Measurements from ENCODE around the gene ABCB1.

The ABCB1 gene

DNA sequence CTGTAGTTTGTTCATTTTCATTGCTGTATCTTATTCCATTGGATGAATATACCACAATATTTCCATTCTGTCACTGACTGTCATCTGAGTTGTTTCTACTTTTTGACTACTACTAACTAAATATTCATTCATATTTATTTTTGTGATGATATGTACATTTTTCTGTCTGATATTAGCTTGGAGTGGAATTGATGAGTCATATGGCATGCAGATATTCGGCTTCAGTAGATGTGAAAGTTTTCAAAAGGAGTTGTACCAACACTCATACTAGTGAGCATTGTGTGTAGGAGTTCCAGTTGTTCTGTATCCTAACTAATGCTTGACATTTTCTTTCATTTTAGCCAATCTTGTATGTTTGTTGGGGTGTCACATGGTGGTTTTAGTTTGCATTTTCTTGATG, 35.2 kb upstream of the ABCB1 start:
- no peaks in the 10 kb centered on the region for H3K27me3 ChIP-seq (ENCODE audit: insufficient read depth, low read length)
- 0 out of 2 replicates have a peak, but pooled peaks cover 3% of the 10 kb centered on the region for H3K9me3 ChIP-seq (ENCODE audit: low read length)
- no peaks in the 10 kb centered on the region for H3K36me3 ChIP-seq (ENCODE audit: insufficient read depth, low read length)
- H3K4me1 ChIP-seq (ENCODE audit: insufficient read depth, low read length, severe bottlenecking), result no peaks in the 10 kb centered on the region
- H3K9ac ChIP-seq (ENCODE audit: low read length), result no peak overlapping the region
- no peaks in the 10 kb centered on the region for H3K79me2 ChIP-seq (ENCODE audit: insufficient read depth, low read length)
- H2AFZ ChIP-seq (ENCODE audit: low read length), result no peak overlapping the region
- H3F3A ChIP-seq (ENCODE audit: insufficient read depth, low read length), result 0 out of 2 replicates have a peak, but pooled peaks cover 3% of the 10 kb centered on the region
- no peaks in the 10 kb centered on the region for H4K20me1 ChIP-seq (ENCODE audit: insufficient read depth, low read length)
- H3K27ac ChIP-seq (ENCODE audit: low read depth, low read length, poor library complexity, severe bottlenecking), result no peak overlapping the region
- TF ChIP-seq, protein P1, sequence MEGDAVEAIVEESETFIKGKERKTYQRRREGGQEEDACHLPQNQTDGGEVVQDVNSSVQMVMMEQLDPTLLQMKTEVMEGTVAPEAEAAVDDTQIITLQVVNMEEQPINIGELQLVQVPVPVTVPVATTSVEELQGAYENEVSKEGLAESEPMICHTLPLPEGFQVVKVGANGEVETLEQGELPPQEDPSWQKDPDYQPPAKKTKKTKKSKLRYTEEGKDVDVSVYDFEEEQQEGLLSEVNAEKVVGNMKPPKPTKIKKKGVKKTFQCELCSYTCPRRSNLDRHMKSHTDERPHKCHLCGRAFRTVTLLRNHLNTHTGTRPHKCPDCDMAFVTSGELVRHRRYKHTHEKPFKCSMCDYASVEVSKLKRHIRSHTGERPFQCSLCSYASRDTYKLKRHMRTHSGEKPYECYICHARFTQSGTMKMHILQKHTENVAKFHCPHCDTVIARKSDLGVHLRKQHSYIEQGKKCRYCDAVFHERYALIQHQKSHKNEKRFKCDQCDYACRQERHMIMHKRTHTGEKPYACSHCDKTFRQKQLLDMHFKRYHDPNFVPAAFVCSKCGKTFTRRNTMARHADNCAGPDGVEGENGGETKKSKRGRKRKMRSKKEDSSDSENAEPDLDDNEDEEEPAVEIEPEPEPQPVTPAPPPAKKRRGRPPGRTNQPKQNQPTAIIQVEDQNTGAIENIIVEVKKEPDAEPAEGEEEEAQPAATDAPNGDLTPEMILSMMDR (IDR thresholded peaks at IDR 0.05; ENCODE audit: low read length), result no peak
- TF ChIP-seq EZH2 (IDR thresholded peaks at IDR 0.05; ENCODE audit: borderline replicate concordance, low read length), result no peak
- H3K9me2 ChIP-seq (ENCODE audit: low read depth, low read length), result no peaks in the 10 kb centered on the region
- no peak overlapping the region for H3K4me3 ChIP-seq (ENCODE audit: low read depth, low read length, poor library complexity, severe bottlenecking)
- H3K4me2 ChIP-seq (ENCODE audit: low read length), result no peak overlapping the region

DNA sequence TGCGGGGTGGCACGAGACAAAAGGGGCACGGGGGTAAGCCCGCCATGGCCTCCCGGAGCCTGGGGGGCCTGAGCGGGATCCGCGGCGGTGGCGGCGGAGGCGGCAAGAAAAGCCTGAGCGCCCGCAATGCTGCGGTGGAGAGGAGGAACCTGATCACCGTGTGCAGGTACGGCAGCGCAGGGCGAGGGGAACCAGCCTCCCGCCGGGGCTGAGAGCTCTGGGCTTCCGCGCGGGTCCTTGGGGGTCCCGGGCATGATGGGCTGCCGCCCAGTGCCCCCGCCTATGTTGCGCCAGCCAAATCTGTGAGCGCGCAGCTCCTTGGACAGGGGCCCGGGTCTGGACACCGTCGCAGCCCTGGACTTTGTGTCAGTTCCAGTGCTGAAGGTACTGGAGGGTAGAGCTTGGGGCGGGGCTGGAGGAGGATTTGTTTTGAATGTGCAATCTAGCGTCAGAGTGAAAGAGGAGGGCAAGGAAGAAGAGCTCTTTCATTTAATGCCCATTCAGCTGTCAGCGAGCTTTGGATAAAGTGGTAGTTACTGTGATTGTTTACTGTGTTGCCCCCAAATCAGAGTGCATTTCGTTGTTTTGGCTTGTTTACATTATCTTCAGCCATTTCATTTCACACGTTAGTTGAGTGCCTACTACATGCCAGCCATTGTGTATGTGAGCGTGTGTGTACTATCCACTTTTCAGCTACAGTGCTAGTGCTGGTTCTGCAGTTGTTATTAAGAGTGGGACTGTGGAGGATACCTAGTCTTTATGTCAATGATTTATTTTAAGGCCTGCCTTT, 28.3 kb upstream of the ABCB1 start:
- no peak for TF ChIP-seq EZH2 (IDR thresholded peaks at IDR 0.05; ENCODE audit: borderline replicate concordance, low read length)
- TF ChIP-seq, protein P1 (IDR thresholded peaks at IDR 0.05; ENCODE audit: low read length), result no peak
- Histone ChIP-seq H2AFZ (ENCODE audit: low read length) (no peak overlapping the region), H3K27ac (ENCODE audit: low read depth, low read length, poor library complexity, severe bottlenecking) (no peak overlapping the region), H3K9me3 (ENCODE audit: low read length) (no peaks in the 10 kb centered on the region), H4K20me1 (ENCODE audit: insufficient read depth, low read length) (no peaks in the 10 kb centered on the region), H3K4me3 (ENCODE audit: low read depth, low read length, poor library complexity, severe bottlenecking) (peak overlapping the region; percentile 63), H3F3A (ENCODE audit: insufficient read depth, low read length) (no peaks in the 10 kb centered on the region), H3K4me1 (ENCODE audit: insufficient read depth, low read length, severe bottlenecking) (no peaks in the 10 kb centered on the region), H3K36me3 (ENCODE audit: insufficient read depth, low read length) (no peaks in the 10 kb centered on the region), H3K9me2 (ENCODE audit: low read depth, low read length) (no peaks in the 10 kb centered on the region), H3K27me3 (ENCODE audit: insufficient read depth, low read length) (no peaks in the 10 kb centered on the region), H3K9ac (ENCODE audit: low read length) (peak overlapping the region; percentile 48; the same call in 1 of the 2 replicates), H3K4me2 (ENCODE audit: low read length) (peak overlapping the region; percentile 61), H3K79me2 (ENCODE audit: insufficient read depth, low read length) (no peaks in the 10 kb centered on the region)

DNA sequence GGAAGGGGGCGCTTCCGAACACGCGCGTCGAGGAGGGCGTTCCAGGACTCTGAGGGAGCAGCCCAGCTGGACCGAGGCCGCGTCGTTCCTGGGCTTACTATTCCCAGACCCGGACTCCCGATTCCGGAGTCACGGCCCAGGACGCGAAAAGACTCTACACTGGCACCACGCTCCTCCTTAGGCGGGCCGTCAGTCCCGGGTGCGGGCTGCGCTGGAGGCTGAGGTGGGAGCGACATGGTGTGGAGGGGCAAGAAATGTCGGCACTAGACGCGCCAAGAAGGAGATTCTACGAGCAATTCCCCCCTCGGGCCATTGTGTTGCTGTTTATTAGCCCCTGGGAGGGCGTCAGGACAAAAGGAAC, 26.9 kb upstream of the ABCB1 start:
- Histone ChIP-seq H3K27me3 (ENCODE audit: insufficient read depth, low read length) (no peaks in the 10 kb centered on the region), H3F3A (ENCODE audit: insufficient read depth, low read length) (no peaks in the 10 kb centered on the region), H3K4me3 (ENCODE audit: low read depth, low read length, poor library complexity, severe bottlenecking) (peak overlapping the region; percentile 63), H3K27ac (ENCODE audit: low read depth, low read length, poor library complexity, severe bottlenecking) (no peak overlapping the region), H3K9me3 (ENCODE audit: low read length) (no peaks in the 10 kb centered on the region), H3K4me2 (ENCODE audit: low read length) (peak overlapping the region; percentile 61), H3K9ac (ENCODE audit: low read length) (no peak overlapping the region), H3K4me1 (ENCODE audit: insufficient read depth, low read length, severe bottlenecking) (no peaks in the 10 kb centered on the region), H2AFZ (ENCODE audit: low read length) (no peak overlapping the region), H3K9me2 (ENCODE audit: low read depth, low read length) (no peaks in the 10 kb centered on the region), H3K79me2 (ENCODE audit: insufficient read depth, low read length) (no peaks in the 10 kb centered on the region), H4K20me1 (ENCODE audit: insufficient read depth, low read length) (no peaks in the 10 kb centered on the region), H3K36me3 (ENCODE audit: insufficient read depth, low read length) (no peaks in the 10 kb centered on the region)
- TF ChIP-seq, protein P1 (IDR thresholded peaks at IDR 0.05; ENCODE audit: low read length), result no peak
- no peak for TF ChIP-seq EZH2 (IDR thresholded peaks at IDR 0.05; ENCODE audit: borderline replicate concordance, low read length)
